ENCODE data around the gene TBC1D2B. TPM values are rescaled to one million over a fixed set of nuclear protein-coding genes. Genes with fewer than 3 reads are reported as not detected.

TBC1D2B gene
- total RNA-seq, 1 experiment from 2014 or later, result 17.6 TPM

GRCh38 chr15:78051596-78051995 lies 25.9 kb downstream of the TBC1D2B start:
- Histone ChIP-seq H3K27me3 (ENCODE audit: insufficient read depth, low read length) (no peaks in the 10 kb centered on the region), H2BK20ac (ENCODE audit: low read depth, low read length, poor library complexity, severe bottlenecking) (no peak overlapping the region), H4K20me1 (ENCODE audit: control insufficient read depth, insufficient read depth, insufficient read length) (no peaks in the 10 kb centered on the region), H2AFZ (ENCODE audit: low read length) (no peak overlapping the region), H3K9me3 (ENCODE audit: control insufficient read depth, low read depth, low read length) (no peaks in the 10 kb centered on the region), H4K91ac (ENCODE audit: insufficient read length, low read depth, low read length) (no peak overlapping the region), H4K8ac (replicated peaks; ENCODE audit: insufficient read length, low read depth, low read length) (no peak overlapping the region), H3K4me1 (ENCODE audit: insufficient read depth, low read length) (no peaks in the 10 kb centered on the region; the same call in 1 of the 2 replicates), H3T11ph (ENCODE audit: low read length) (no peak overlapping the region), H3K23ac (ENCODE audit: insufficient read length, low read depth, low read length) (no peak overlapping the region), H3K14ac (ENCODE audit: insufficient read depth, low read length) (no peak overlapping the region), H2AK5ac (ENCODE audit: insufficient read length, low read length) (no peak overlapping the region), H3K9ac (ENCODE audit: extremely low read depth, insufficient read length, low read length) (no peak overlapping the region), H2BK120ac (ENCODE audit: low read depth, low read length, poor library complexity, severe bottlenecking) (no peak overlapping the region), H2BK12ac (ENCODE audit: insufficient read length, low read depth, low read length) (no peak overlapping the region), H2BK5ac (ENCODE audit: insufficient read length, low read length) (no peak overlapping the region), H3K27ac (ENCODE audit: insufficient read length, low read depth, low read length) (no peak overlapping the region), H3K4me2 (ENCODE audit: insufficient read depth, insufficient read length, low read length) (no peak overlapping the region), H3K79me1 (ENCODE audit: insufficient read depth, low read depth, low read length, poor library complexity, severe bottlenecking) (no peaks in the 10 kb centered on the region), H3K56ac (ENCODE audit: insufficient read length, low read depth, low read length) (no peak overlapping the region), H3K18ac (ENCODE audit: insufficient read length, low read depth, low read length) (no peak overlapping the region), H3K79me2 (ENCODE audit: insufficient read depth, low read length) (no peaks in the 10 kb centered on the region), H4K5ac (ENCODE audit: insufficient read length, low read depth, low read length) (no peak overlapping the region), H3K23me2 (ENCODE audit: insufficient read length, low read depth, low read length, poor library complexity, severe bottlenecking) (no peaks in the 10 kb centered on the region), H2BK15ac (ENCODE audit: low read depth, low read length) (no peak overlapping the region), H3K4ac (ENCODE audit: low read depth, low read length) (no peak overlapping the region)
- Mint-ChIP-seq H3K36me3 (ENCODE audit: insufficient read depth in 1 of 3, low read depth in 3 of 3) (no peaks in the 10 kb centered on the region), H3K27ac (no peak overlapping the region; a peak in 1 of 7 replicates), H3K27me3 (ENCODE audit: low read depth) (no peaks in the 10 kb centered on the region; the same call in 1 of the 2 replicates), H3K4me1 (peaks cover 25 to 30% of the 10 kb centered on the region in 2 experiments), H3K9me3 (no peaks in the 10 kb centered on the region), H3K4me3 (no peak overlapping the region)
- WGBS (ENCODE audit: extremely low coverage, insufficient read length, low lambda C conversion rate), result no CpG with 5 or more reads among the region's 3 CpGs
- TF ChIP-seq, protein P1, sequence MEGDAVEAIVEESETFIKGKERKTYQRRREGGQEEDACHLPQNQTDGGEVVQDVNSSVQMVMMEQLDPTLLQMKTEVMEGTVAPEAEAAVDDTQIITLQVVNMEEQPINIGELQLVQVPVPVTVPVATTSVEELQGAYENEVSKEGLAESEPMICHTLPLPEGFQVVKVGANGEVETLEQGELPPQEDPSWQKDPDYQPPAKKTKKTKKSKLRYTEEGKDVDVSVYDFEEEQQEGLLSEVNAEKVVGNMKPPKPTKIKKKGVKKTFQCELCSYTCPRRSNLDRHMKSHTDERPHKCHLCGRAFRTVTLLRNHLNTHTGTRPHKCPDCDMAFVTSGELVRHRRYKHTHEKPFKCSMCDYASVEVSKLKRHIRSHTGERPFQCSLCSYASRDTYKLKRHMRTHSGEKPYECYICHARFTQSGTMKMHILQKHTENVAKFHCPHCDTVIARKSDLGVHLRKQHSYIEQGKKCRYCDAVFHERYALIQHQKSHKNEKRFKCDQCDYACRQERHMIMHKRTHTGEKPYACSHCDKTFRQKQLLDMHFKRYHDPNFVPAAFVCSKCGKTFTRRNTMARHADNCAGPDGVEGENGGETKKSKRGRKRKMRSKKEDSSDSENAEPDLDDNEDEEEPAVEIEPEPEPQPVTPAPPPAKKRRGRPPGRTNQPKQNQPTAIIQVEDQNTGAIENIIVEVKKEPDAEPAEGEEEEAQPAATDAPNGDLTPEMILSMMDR (conservative IDR thresholded peaks at IDR 0.05), result no peak
- no peak for DNase-seq

Measured in H9 (cell line).